GM12878 (cell line): Measurements from ENCODE around the gene SH2D3A.

Source experiments
- EP300 ChIP-seq, 2 experiments: fragments of 150-350 bp in 1 of 2; IDR thresholded peaks; 2 replicates each; pipeline ENCODE4 v1.6.1; 2011 to 2012; ENCODE audit warnings: low read depth in 2 of 2, low read length in 2 of 2, borderline replicate concordance in 1 of 2, improper control_type of control experiment in 1 of 2, inconsistent platforms in 1 of 2; ENCODE audit not compliant: control insufficient read depth in 1 of 2
- NFYB ChIP-seq: IDR thresholded peaks from 2 replicates; pipeline ENCODE4 v1.6.1; 2011; ENCODE audit warnings: low read depth, mild to moderate bottlenecking, low read length, improper control_type of control experiment, moderate library complexity; ENCODE audit not compliant: insufficient read depth
- SP1 ChIP-seq: IDR thresholded peaks from one replicate; pipeline ENCODE4 v1.6.1; 2011; ENCODE audit warnings: low read depth, low read length
- TF ChIP-seq, protein P1 (sequence below): IDR thresholded peaks from 2 replicates; pipeline ENCODE4 v1.6.1; 2011; ENCODE audit warnings: low read depth, low read length, improper control_type of control experiment, borderline replicate concordance
- TF ChIP-seq, protein P2 (sequence below), 3 experiments: IDR thresholded peaks in 2 of 3; conservative IDR thresholded peaks in 1 of 3; 2 replicates each; pipeline ENCODE4 v1.5.1; 2011; ENCODE audit warnings: low read depth in 3 of 3, low read length in 3 of 3, mild to moderate bottlenecking in 3 of 3, control low read depth in 2 of 3, moderate library complexity in 2 of 3, inconsistent platforms in 1 of 3, mixed read lengths in 1 of 3; ENCODE audit not compliant: control insufficient read depth in 2 of 3, insufficient read depth in 1 of 3; ENCODE audit errors: extremely low read depth in 1 of 3

DNA sequence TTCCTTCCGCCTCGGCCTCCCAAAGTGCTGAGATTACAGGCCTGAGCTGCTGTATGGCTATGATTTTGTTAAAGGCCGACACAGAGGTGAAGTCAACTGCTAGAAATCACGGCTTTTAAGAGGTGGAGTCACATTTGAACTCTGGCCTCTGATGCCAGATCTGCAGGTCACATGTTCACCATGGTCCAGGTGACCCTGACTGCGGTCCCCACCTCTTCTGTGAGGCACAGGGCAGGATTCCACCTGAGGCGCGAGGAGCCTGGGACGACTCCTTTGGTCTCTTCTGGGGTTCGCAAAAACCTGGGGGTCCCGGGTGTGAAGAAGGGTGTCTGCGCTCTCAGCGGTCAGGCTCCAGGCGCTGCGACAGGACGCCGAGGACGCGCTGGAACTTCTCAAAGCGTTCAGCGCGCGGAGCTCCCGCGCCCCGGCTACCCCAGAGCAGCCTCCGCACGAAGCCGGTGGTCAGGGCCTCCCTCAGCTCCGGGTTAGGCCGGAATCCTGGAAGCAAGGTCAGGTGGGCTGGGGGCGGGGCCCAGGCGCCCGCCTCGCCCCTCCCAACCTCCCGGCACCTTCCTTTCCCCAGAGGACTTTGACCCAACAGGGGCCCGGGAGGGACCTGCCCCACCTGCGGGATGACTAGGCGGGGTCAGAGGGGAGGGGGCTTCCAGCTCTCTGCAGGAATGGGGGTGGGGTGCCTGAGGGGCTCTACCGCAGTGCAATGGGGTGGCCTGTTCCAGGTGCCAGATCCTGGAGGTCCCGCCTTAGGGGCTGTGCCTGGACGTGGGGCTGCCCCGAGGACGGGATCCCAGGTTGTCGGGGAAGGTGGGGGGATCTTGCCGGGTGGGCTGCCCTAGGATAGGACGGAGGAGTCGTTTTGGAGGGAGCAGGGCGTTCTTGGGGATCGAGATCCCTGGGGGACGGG is 14.7 kb downstream of the SH2D3A start:
- TF ChIP-seq, protein P1, sequence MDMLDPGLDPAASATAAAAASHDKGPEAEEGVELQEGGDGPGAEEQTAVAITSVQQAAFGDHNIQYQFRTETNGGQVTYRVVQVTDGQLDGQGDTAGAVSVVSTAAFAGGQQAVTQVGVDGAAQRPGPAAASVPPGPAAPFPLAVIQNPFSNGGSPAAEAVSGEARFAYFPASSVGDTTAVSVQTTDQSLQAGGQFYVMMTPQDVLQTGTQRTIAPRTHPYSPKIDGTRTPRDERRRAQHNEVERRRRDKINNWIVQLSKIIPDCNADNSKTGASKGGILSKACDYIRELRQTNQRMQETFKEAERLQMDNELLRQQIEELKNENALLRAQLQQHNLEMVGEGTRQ = no peak
- TF ChIP-seq NFYB = no peak
- TF ChIP-seq, protein P2, sequence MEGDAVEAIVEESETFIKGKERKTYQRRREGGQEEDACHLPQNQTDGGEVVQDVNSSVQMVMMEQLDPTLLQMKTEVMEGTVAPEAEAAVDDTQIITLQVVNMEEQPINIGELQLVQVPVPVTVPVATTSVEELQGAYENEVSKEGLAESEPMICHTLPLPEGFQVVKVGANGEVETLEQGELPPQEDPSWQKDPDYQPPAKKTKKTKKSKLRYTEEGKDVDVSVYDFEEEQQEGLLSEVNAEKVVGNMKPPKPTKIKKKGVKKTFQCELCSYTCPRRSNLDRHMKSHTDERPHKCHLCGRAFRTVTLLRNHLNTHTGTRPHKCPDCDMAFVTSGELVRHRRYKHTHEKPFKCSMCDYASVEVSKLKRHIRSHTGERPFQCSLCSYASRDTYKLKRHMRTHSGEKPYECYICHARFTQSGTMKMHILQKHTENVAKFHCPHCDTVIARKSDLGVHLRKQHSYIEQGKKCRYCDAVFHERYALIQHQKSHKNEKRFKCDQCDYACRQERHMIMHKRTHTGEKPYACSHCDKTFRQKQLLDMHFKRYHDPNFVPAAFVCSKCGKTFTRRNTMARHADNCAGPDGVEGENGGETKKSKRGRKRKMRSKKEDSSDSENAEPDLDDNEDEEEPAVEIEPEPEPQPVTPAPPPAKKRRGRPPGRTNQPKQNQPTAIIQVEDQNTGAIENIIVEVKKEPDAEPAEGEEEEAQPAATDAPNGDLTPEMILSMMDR (IDR thresholded peaks at IDR 0.05 in 2 of 3, conservative IDR thresholded peaks at IDR 0.05 in 1 of 3; ENCODE audit: control insufficient read depth in 2 of 3, extremely low read depth in 1 of 3, insufficient read depth in 1 of 3, low read depth in 3 of 3, low read length in 3 of 3) = no peak
- TF ChIP-seq EP300 (IDR thresholded peaks at IDR 0.05; ENCODE audit: borderline replicate concordance in 1 of 2, control insufficient read depth in 1 of 2, low read depth in 2 of 2, low read length in 2 of 2) = no peak
- no peak for TF ChIP-seq SP1
